ENCODE data around the gene GPSM3. TPM values are rescaled to one million over a fixed set of nuclear protein-coding genes. Genes with fewer than 3 reads are reported as not detected.
"Not testable (repeated sequence)": the region's sequence is repeated elsewhere in the genome, so short reads cannot be mapped to it uniquely, and the experiment has no call there.

GPSM3 gene
- total and polyA plus RNA-seq, 2 donors (not counting 1 experiment from before 2014, with no cell fraction given), result 194 to 299 TPM

DNA sequence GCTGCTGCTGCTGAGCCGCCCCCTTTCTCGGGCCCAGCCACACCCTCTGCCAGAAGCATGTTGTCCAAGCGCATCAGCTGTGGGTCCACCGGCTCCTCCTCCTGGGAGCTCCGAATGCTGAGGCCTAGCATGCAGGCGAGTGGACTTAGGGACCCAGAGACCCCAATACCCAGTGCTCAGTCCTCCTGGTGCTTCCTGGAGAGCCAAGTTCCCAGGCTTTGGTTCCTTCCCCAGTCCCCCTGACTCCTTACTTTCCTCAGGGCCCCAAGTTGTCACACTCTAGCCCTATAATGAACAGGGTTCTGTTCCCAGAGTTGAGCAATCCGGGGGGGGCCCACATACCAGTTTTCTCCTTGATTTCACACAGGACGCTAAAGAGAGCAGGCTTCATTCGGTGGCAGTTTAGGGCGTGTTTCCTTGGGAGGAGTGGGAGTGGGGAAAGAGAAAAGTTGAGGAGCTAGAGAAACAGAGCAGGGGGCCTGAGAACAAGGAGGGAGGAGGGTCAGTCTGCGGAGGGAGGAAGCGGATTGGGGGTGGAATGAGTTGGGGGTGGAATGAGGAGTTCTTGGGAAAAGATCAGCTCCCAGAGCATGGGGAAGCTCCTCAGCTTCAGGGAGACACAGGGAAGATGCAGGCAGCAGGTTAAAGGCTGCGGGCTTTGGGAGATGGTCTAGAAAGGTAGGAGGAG lies 3.9 kb downstream of the GPSM3 start:
- H3K9me3 ChIP-seq (ENCODE audit: control extremely low read depth in 1 of 3, control insufficient read depth in 2 of 3, insufficient read depth in 1 of 3, low read length in 2 of 3), result no peaks in the 10 kb centered on the region
- H4K20me1 ChIP-seq (ENCODE audit: control insufficient read depth, insufficient read depth, low read length, poor library complexity, severe bottlenecking), result no peaks in the 10 kb centered on the region
- DNase-seq, result no peak
- POLR2A ChIA-PET, result interaction anchor here (1.0 kb wide), 1 partner anchor 11 kb away, joined by 6 read pairs; the partner anchor contains the start of gene RNF5
- peaks cover 39 to 57% of the 10 kb centered on the region in 2 donors for H3K4me1 ChIP-seq (ENCODE audit: control insufficient read depth in 2 of 2, insufficient read depth in 2 of 2, low read length in 2 of 2)
- H3K36me3 ChIP-seq (replicated peaks in 1 of 2; ENCODE audit: control extremely low read depth in 1 of 2, control insufficient read depth in 1 of 2, extremely low read depth in 1 of 2, insufficient read depth in 2 of 2, low read length in 1 of 2), result peaks cover 0 to 44% of the 10 kb centered on the region in 2 experiments
- peak overlapping the region; percentile 91 for H3K4me2 ChIP-seq (replicated peaks; ENCODE audit: low read depth, low read length, poor library complexity, severe bottlenecking)
- no peaks in the 10 kb centered on the region for H3K27me3 Mint-ChIP-seq
- peak overlapping the region; percentile 74 to 99 (median 95) for H3K4me3 ChIP-seq (ENCODE audit: control extremely low read depth in 1 of 5, extremely low read depth in 1 of 5, insufficient read depth in 1 of 5, low read depth in 2 of 5, low read length in 4 of 5)
- CTCF ChIA-PET, result interaction anchor here (0.8 kb wide), 1 partner anchor 24 kb away, joined by 3 read pairs; the partner anchor contains the start of gene EGFL8
- H3K9me3 Mint-ChIP-seq (ENCODE audit: insufficient read depth), result no peaks in the 10 kb centered on the region
- intact Hi-C loops (cut with micrococcal nuclease), result no loop called here
- H3K27me3 ChIP-seq (replicated peaks in 1 of 4; ENCODE audit: control extremely low read depth in 1 of 4, control insufficient read depth in 3 of 4, insufficient read depth in 4 of 4, low read length in 3 of 4), result no peaks in the 10 kb centered on the region
- H2AFZ ChIP-seq (ENCODE audit: insufficient read depth, low read depth, low read length, poor library complexity, severe bottlenecking), result no peak overlapping the region
- peaks cover 65% of the 10 kb centered on the region for H3K79me2 ChIP-seq (ENCODE audit: control insufficient read depth, insufficient read depth, low read length)
- TF ChIP-seq, protein P1, sequence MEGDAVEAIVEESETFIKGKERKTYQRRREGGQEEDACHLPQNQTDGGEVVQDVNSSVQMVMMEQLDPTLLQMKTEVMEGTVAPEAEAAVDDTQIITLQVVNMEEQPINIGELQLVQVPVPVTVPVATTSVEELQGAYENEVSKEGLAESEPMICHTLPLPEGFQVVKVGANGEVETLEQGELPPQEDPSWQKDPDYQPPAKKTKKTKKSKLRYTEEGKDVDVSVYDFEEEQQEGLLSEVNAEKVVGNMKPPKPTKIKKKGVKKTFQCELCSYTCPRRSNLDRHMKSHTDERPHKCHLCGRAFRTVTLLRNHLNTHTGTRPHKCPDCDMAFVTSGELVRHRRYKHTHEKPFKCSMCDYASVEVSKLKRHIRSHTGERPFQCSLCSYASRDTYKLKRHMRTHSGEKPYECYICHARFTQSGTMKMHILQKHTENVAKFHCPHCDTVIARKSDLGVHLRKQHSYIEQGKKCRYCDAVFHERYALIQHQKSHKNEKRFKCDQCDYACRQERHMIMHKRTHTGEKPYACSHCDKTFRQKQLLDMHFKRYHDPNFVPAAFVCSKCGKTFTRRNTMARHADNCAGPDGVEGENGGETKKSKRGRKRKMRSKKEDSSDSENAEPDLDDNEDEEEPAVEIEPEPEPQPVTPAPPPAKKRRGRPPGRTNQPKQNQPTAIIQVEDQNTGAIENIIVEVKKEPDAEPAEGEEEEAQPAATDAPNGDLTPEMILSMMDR (IDR thresholded peaks at IDR 0.05), result no peak
- TF ChIP-seq EZH2 (IDR thresholded peaks at IDR 0.05; ENCODE audit: borderline replicate concordance, insufficient read depth, low read depth, low read length, poor library complexity, severe bottlenecking), result no peak
- H3K9ac ChIP-seq (ENCODE audit: low read length), result peak overlapping the region; percentile 96
- H3K27ac ChIP-seq (ENCODE audit: low read length in 2 of 2), result peak overlapping the region in 1 of 2 donors; percentile 97
- WGBS (ENCODE audit: insufficient coverage), result 49% methylated on average over 10 of the region's 13 CpGs
- H3K4me3 Mint-ChIP-seq, result peak overlapping the region; percentile 91
- H3K4me1 Mint-ChIP-seq, result peaks cover 63% of the 10 kb centered on the region
- peak overlapping the region; percentile 95 for H3K27ac Mint-ChIP-seq
- ATAC-seq (ENCODE audit: low read depth), result no peak

DNA sequence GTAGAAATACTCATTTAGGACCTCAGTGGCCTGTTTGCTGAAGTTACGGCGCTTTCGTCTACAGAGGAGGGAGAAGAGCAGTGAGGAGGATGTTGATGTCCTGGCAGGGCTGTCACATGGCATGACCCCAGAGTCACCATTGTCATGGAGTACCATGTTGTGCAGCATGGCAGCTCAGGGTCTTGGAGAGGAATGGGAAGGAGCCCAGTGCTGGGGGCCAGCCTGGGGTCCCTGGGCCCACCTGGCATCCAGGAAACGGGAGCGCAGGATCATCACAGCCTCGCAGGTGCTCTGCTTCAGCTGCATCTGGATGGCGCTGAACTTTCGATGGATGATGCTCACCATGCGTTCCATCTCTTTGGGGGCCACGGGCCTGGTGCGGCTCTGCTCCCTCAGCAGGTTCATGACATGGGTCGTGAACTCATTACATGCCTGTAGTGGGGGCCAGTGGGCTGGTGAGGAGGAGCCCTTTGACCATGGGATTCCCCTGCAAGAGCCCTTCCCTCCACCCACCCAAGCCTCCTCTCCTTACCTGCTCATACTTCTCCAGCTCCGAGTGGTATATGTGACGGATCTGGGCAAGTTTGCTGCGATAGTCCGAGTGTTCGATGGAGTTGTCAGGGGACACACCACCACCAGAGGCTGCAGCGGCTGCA lies 4.6 kb downstream of the GPSM3 start:
- peaks cover 0 to 51% of the 10 kb centered on the region in 2 experiments for H3K36me3 ChIP-seq (replicated peaks in 1 of 2; ENCODE audit: control extremely low read depth in 1 of 2, control insufficient read depth in 1 of 2, extremely low read depth in 1 of 2, insufficient read depth in 2 of 2, low read length in 1 of 2)
- H3K27ac ChIP-seq (ENCODE audit: low read length in 2 of 2), result peak overlapping the region in 1 of 2 donors; percentile 51
- peaks cover 68% of the 10 kb centered on the region for H3K79me2 ChIP-seq (ENCODE audit: control insufficient read depth, insufficient read depth, low read length)
- intact Hi-C loops (cut with micrococcal nuclease); H3K4me3 ChIP-seq (ENCODE audit: control extremely low read depth in 1 of 5, extremely low read depth in 1 of 5, insufficient read depth in 1 of 5, low read depth in 2 of 5, low read length in 4 of 5); POLR2A ChIA-PET; H3K9me3 Mint-ChIP-seq (ENCODE audit: insufficient read depth); H3K27me3 ChIP-seq (replicated peaks in 1 of 4; ENCODE audit: control extremely low read depth in 1 of 4, control insufficient read depth in 3 of 4, insufficient read depth in 4 of 4, low read length in 3 of 4); ATAC-seq (ENCODE audit: low read depth); H3K9ac ChIP-seq (ENCODE audit: low read length); H3K27me3 Mint-ChIP-seq; H4K20me1 ChIP-seq (ENCODE audit: control insufficient read depth, insufficient read depth, low read length, poor library complexity, severe bottlenecking); H2AFZ ChIP-seq (ENCODE audit: insufficient read depth, low read depth, low read length, poor library complexity, severe bottlenecking); H3K9me3 ChIP-seq (ENCODE audit: control extremely low read depth in 1 of 3, control insufficient read depth in 2 of 3, insufficient read depth in 1 of 3, low read length in 2 of 3); DNase-seq: not testable (repeated sequence)
- CTCF ChIA-PET, result interaction anchor here (0.7 kb wide), 1 partner anchor 604 kb away, joined by 3 read pairs; no protein-coding TSS in a partner anchor
- H3K4me1 Mint-ChIP-seq, result peaks cover 60% of the 10 kb centered on the region
- peak overlapping the region; percentile 91 for H3K4me3 Mint-ChIP-seq
- peaks cover 32 to 50% of the 10 kb centered on the region in 2 donors for H3K4me1 ChIP-seq (ENCODE audit: control insufficient read depth in 2 of 2, insufficient read depth in 2 of 2, low read length in 2 of 2)
- peak overlapping the region; percentile 91 for H3K4me2 ChIP-seq (replicated peaks; ENCODE audit: low read depth, low read length, poor library complexity, severe bottlenecking)
- WGBS (ENCODE audit: insufficient coverage), result 97% methylated on average over 3 of the region's 18 CpGs
- H3K27ac Mint-ChIP-seq, result peak overlapping the region; percentile 88

Data from B cell (primary cell).